Measurements from ENCODE around the gene EFCAB9.

The EFCAB9 gene

GRCh38 chr5:172166030-172166826 lies 27.7 kb upstream of the EFCAB9 start:
- H3K27ac ChIP-seq (ENCODE audit: low read length): no peak overlapping the region

GRCh38 chr5:172167895-172168294 lies 26.1 kb upstream of the EFCAB9 start:
- Histone ChIP-seq H3K27ac (ENCODE audit: low read length) (no peak overlapping the region), H3K4me3 (ENCODE audit: low read length in 2 of 2) (no peak overlapping the region), H3K27me3 (ENCODE audit: control insufficient read depth in 1 of 2, insufficient read depth in 2 of 2, low read length in 2 of 2) (no peaks in the 10 kb centered on the region), H3K9me3 (ENCODE audit: control insufficient read depth in 2 of 2, low read length in 2 of 2) (no peaks in the 10 kb centered on the region), H3K9ac (ENCODE audit: low read length in 2 of 2) (no peak overlapping the region), H3K4me1 (ENCODE audit: control insufficient read depth, insufficient read depth, low read length) (peaks cover 13% of the 10 kb centered on the region), H3K36me3 (ENCODE audit: control insufficient read depth in 2 of 2, insufficient read depth in 2 of 2, low read length in 2 of 2) (no peaks in the 10 kb centered on the region)

More at GRCh38 chr5:172166030-172166826, 27.7 kb upstream of the EFCAB9 start:
- Histone ChIP-seq H3K36me3 (ENCODE audit: control insufficient read depth in 2 of 2, insufficient read depth in 2 of 2, low read length in 2 of 2) (no peaks in the 10 kb centered on the region), H3K9me3 (ENCODE audit: control insufficient read depth in 2 of 2, low read length in 2 of 2) (no peaks in the 10 kb centered on the region), H3K9ac (ENCODE audit: low read length in 2 of 2) (no peak overlapping the region), H3K27me3 (ENCODE audit: control insufficient read depth in 1 of 2, insufficient read depth in 2 of 2, low read length in 2 of 2) (no peaks in the 10 kb centered on the region), H3K4me1 (ENCODE audit: control insufficient read depth, insufficient read depth, low read length) (peaks cover 13% of the 10 kb centered on the region), H3K4me3 (ENCODE audit: low read length in 2 of 2) (no peak overlapping the region)

GRCh38 chr5:172168311-172168710 lies 25.7 kb upstream of the EFCAB9 start:
- Histone ChIP-seq H3K27ac (ENCODE audit: low read length) (no peak overlapping the region), H3K9ac (ENCODE audit: low read length in 2 of 2) (no peak overlapping the region), H3K27me3 (ENCODE audit: control insufficient read depth in 1 of 2, insufficient read depth in 2 of 2, low read length in 2 of 2) (no peaks in the 10 kb centered on the region), H3K4me1 (ENCODE audit: control insufficient read depth, insufficient read depth, low read length) (peaks cover 13% of the 10 kb centered on the region), H3K9me3 (ENCODE audit: control insufficient read depth in 2 of 2, low read length in 2 of 2) (no peaks in the 10 kb centered on the region), H3K36me3 (ENCODE audit: control insufficient read depth in 2 of 2, insufficient read depth in 2 of 2, low read length in 2 of 2) (no peaks in the 10 kb centered on the region), H3K4me3 (ENCODE audit: low read length in 2 of 2) (no peak overlapping the region)

- H3K9me3 ChIP-seq (ENCODE audit: control insufficient read depth in 2 of 2, low read length in 2 of 2): no peaks in the 10 kb centered on the region
- H3K27me3 ChIP-seq (ENCODE audit: control insufficient read depth in 1 of 2, insufficient read depth in 2 of 2, low read length in 2 of 2): no peaks in the 10 kb centered on the region
- no peak overlapping the region for H3K4me3 ChIP-seq (ENCODE audit: low read length in 2 of 2)
- H3K9ac ChIP-seq (ENCODE audit: low read length in 2 of 2): no peak overlapping the region
- no peak overlapping the region for H3K27ac ChIP-seq (ENCODE audit: low read length)
- H3K36me3 ChIP-seq (ENCODE audit: control insufficient read depth in 2 of 2, insufficient read depth in 2 of 2, low read length in 2 of 2): no peaks in the 10 kb centered on the region
- peaks cover 13% of the 10 kb centered on the region for H3K4me1 ChIP-seq (ENCODE audit: control insufficient read depth, insufficient read depth, low read length)
Measured at GRCh38 chr5:172169216-172169615, 24.8 kb upstream of the EFCAB9 start.

- Histone ChIP-seq H3K4me1 (ENCODE audit: control insufficient read depth, insufficient read depth, low read length) (peaks cover 13% of the 10 kb centered on the region), H3K27me3 (ENCODE audit: control insufficient read depth in 1 of 2, insufficient read depth in 2 of 2, low read length in 2 of 2) (no peaks in the 10 kb centered on the region), H3K9me3 (ENCODE audit: control insufficient read depth in 2 of 2, low read length in 2 of 2) (no peaks in the 10 kb centered on the region), H3K4me3 (ENCODE audit: low read length in 2 of 2) (no peak overlapping the region), H3K36me3 (ENCODE audit: control insufficient read depth in 2 of 2, insufficient read depth in 2 of 2, low read length in 2 of 2) (no peaks in the 10 kb centered on the region), H3K9ac (ENCODE audit: low read length in 2 of 2) (no peak overlapping the region), H3K27ac (ENCODE audit: low read length) (no peak overlapping the region)
Measured at GRCh38 chr5:172170251-172170701, 23.7 kb upstream of the EFCAB9 start.

- Histone ChIP-seq H3K9ac (ENCODE audit: low read length in 2 of 2) (no peak overlapping the region), H3K36me3 (ENCODE audit: control insufficient read depth in 2 of 2, insufficient read depth in 2 of 2, low read length in 2 of 2) (no peaks in the 10 kb centered on the region), H3K9me3 (ENCODE audit: control insufficient read depth in 2 of 2, low read length in 2 of 2) (no peaks in the 10 kb centered on the region), H3K4me3 (ENCODE audit: low read length in 2 of 2) (no peak overlapping the region), H3K27ac (ENCODE audit: low read length) (no peak overlapping the region), H3K4me1 (ENCODE audit: control insufficient read depth, insufficient read depth, low read length) (peaks cover 16% of the 10 kb centered on the region), H3K27me3 (ENCODE audit: control insufficient read depth in 1 of 2, insufficient read depth in 2 of 2, low read length in 2 of 2) (no peaks in the 10 kb centered on the region)
Measured at GRCh38 chr5:172171118-172171517, 22.9 kb upstream of the EFCAB9 start.

- Histone ChIP-seq H3K4me1 (ENCODE audit: control insufficient read depth, insufficient read depth, low read length) (peaks cover 12% of the 10 kb centered on the region), H3K9ac (ENCODE audit: low read length in 2 of 2) (no peak overlapping the region), H3K36me3 (ENCODE audit: control insufficient read depth in 2 of 2, insufficient read depth in 2 of 2, low read length in 2 of 2) (no peaks in the 10 kb centered on the region), H3K27me3 (ENCODE audit: control insufficient read depth in 1 of 2, insufficient read depth in 2 of 2, low read length in 2 of 2) (no peaks in the 10 kb centered on the region), H3K9me3 (ENCODE audit: control insufficient read depth in 2 of 2, low read length in 2 of 2) (no peaks in the 10 kb centered on the region), H3K4me3 (ENCODE audit: low read length in 2 of 2) (no peak overlapping the region), H3K27ac (ENCODE audit: low read length) (no peak overlapping the region)
Measured at GRCh38 chr5:172172912-172173563, 20.9 kb upstream of the EFCAB9 start.

- peaks cover 5% of the 10 kb centered on the region for H3K4me1 ChIP-seq (ENCODE audit: control insufficient read depth, insufficient read depth, low read length)
- no peak overlapping the region for H3K9ac ChIP-seq (ENCODE audit: low read length in 2 of 2)
- H3K27me3 ChIP-seq (ENCODE audit: control insufficient read depth in 1 of 2, insufficient read depth in 2 of 2, low read length in 2 of 2): no peaks in the 10 kb centered on the region
- no peaks in the 10 kb centered on the region for H3K36me3 ChIP-seq (ENCODE audit: control insufficient read depth in 2 of 2, insufficient read depth in 2 of 2, low read length in 2 of 2)
- H3K9me3 ChIP-seq (ENCODE audit: control insufficient read depth in 2 of 2, low read length in 2 of 2): no peaks in the 10 kb centered on the region
- no peak overlapping the region for H3K27ac ChIP-seq (ENCODE audit: low read length)
- H3K4me3 ChIP-seq (ENCODE audit: low read length in 2 of 2): no peak overlapping the region
Measured at GRCh38 chr5:172173564-172174153, 20.3 kb upstream of the EFCAB9 start.

- Histone ChIP-seq H3K4me3 (ENCODE audit: low read length in 2 of 2) (no peak overlapping the region), H3K27me3 (ENCODE audit: control insufficient read depth in 1 of 2, insufficient read depth in 2 of 2, low read length in 2 of 2) (no peaks in the 10 kb centered on the region), H3K27ac (ENCODE audit: low read length) (no peak overlapping the region), H3K4me1 (ENCODE audit: control insufficient read depth, insufficient read depth, low read length) (peaks cover 3% of the 10 kb centered on the region), H3K9me3 (ENCODE audit: control insufficient read depth in 2 of 2, low read length in 2 of 2) (no peaks in the 10 kb centered on the region), H3K9ac (ENCODE audit: low read length in 2 of 2) (no peak overlapping the region), H3K36me3 (ENCODE audit: control insufficient read depth in 2 of 2, insufficient read depth in 2 of 2, low read length in 2 of 2) (no peaks in the 10 kb centered on the region)
Measured at GRCh38 chr5:172175263-172175719, 18.7 kb upstream of the EFCAB9 start.

GRCh38 chr5:172177176-172177575 lies 16.8 kb upstream of the EFCAB9 start:
- peaks cover 3% of the 10 kb centered on the region for H3K4me1 ChIP-seq (ENCODE audit: control insufficient read depth, insufficient read depth, low read length)

More at GRCh38 chr5:172177176-172177575, 16.8 kb upstream of the EFCAB9 start:
- H3K9me3 ChIP-seq (ENCODE audit: control insufficient read depth in 2 of 2, low read length in 2 of 2): no peaks in the 10 kb centered on the region
- H3K9ac ChIP-seq (ENCODE audit: low read length in 2 of 2): no peak overlapping the region
- H3K27me3 ChIP-seq (ENCODE audit: control insufficient read depth in 1 of 2, insufficient read depth in 2 of 2, low read length in 2 of 2): no peaks in the 10 kb centered on the region
- H3K36me3 ChIP-seq (ENCODE audit: control insufficient read depth in 2 of 2, insufficient read depth in 2 of 2, low read length in 2 of 2): no peaks in the 10 kb centered on the region
- H3K4me3 ChIP-seq (ENCODE audit: low read length in 2 of 2): no peak overlapping the region
- no peak overlapping the region for H3K27ac ChIP-seq (ENCODE audit: low read length)
